KOPT-K1 (cell line): ENCODE results near the gene TCOF1.

ENCODE experiments used
- H3K27ac ChIP-seq: fragments of 200-600 bp; sonication (generic); 2 replicates; pipeline ENCODE4 v1.5.1; 2016; ENCODE audit warnings: antibody characterized with exemption, mild to moderate bottlenecking, low read depth, low read length; ENCODE audit not compliant: poor library complexity, severe bottlenecking
- H3K36me3 ChIP-seq: fragments of 200-600 bp; sonication (generic); 2 replicates; pipeline ENCODE4 v1.5.1; 2017; ENCODE audit warnings: antibody characterized with exemption, mild to moderate bottlenecking, low read length, moderate library complexity; ENCODE audit not compliant: insufficient read depth
- H3K9me3 ChIP-seq: fragments of 200-600 bp; sonication (generic); 2 replicates; pipeline ENCODE4 v1.5.1; 2017; ENCODE audit warnings: antibody characterized with exemption, low read length, mild to moderate bottlenecking; ENCODE audit not compliant: insufficient read depth, poor library complexity, severe bottlenecking

The TCOF1 gene

DNA sequence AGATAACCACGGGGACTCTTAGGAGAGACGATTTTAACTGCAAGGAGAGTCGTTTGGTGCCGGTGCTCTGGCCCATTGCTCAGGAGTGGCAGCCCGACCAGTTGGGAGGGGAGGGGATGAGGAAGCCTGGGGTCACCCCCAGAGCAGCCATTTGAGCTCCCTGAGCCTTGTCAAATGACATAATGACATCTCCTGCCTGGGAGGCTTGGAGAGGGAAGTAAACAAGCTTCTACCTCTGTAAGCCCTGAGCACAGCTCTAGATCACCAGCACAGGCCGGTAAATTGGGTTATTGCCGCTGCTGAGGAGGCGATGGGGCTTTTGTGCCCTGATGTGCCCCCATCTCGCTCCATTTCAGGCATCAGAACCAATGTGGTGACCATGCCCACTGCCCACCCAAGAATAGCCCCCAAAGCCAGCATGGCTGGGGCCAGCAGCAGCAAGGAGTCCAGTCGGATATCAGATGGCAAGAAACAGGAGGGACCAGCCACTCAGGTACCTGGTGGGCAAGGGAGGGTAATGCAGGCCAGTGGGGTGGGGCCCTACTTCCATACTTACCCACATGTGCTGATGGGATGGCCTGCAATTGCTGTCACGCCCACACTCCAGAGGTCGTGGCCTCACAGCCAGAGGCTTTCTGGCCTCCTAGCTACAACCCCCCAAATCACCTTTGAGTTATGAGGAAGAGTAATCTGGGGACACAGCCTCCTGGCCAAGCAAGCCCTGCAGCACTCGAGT lies 32.2 kb downstream of the TCOF1 start:
- H3K27ac ChIP-seq, result no peak overlapping the region
- no peaks in the 10 kb centered on the region for H3K9me3 ChIP-seq
- H3K36me3 ChIP-seq, result peaks cover 100% of the 10 kb centered on the region

DNA sequence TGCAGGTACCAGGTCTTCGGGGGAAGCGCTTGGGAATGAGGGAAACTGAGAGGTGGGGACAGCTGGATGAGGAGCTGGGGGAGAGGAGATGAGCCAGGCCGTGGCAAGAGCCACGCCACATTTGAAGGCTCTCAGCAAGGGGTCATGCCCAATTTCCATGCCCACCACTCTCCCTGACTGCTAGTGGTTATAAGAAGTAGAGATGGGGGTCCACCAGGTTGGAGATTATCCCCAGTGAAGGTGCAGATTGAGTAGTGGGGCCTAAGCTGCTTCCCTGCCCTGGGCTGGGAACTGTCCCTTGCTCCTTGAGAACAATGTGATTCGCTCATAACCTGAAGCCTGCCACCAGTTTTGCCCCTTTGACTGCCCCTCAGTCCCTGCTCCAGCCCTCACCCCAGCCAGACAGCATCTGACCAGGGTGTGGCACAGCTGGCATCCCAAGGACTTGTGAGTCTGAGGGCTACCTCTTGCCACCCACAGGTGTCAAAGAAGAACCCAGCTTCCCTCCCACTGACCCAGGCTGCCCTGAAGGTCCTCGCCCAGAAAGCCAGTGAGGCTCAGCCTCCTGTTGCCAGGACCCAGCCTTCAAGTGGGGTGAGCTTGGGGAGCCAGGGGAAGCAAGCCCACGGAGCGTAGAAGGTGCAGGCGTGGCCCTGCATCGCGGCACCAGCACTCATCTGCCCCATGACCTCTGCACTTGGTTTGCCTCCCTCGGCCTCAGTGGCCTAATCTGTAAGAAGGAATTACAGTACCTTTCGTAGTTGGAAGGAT lies 33.8 kb downstream of the TCOF1 start:
- no peak overlapping the region for H3K27ac ChIP-seq
- peaks cover 100% of the 10 kb centered on the region for H3K36me3 ChIP-seq
- H3K9me3 ChIP-seq, result no peaks in the 10 kb centered on the region

DNA sequence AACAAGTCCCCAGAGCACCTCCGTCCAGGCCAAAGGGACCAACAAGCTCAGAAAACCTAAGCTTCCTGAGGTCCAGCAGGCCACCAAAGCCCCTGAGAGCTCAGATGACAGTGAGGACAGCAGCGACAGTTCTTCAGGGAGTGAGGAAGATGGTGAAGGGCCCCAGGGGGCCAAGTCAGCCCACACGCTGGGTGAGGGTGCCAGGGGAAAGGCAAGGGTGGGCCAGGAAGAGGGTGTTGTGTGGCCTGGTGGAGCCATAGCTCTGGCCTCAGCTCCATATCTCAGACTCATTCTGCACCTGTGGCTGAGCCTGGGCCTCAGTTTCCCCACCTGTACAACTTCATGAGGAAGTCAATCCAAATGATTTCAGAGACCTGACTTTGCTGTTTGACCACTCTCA lies 34.5 kb downstream of the TCOF1 start:
- H3K36me3 ChIP-seq, result peaks cover 100% of the 10 kb centered on the region
- no peaks in the 10 kb centered on the region for H3K9me3 ChIP-seq
- no peak overlapping the region for H3K27ac ChIP-seq

DNA sequence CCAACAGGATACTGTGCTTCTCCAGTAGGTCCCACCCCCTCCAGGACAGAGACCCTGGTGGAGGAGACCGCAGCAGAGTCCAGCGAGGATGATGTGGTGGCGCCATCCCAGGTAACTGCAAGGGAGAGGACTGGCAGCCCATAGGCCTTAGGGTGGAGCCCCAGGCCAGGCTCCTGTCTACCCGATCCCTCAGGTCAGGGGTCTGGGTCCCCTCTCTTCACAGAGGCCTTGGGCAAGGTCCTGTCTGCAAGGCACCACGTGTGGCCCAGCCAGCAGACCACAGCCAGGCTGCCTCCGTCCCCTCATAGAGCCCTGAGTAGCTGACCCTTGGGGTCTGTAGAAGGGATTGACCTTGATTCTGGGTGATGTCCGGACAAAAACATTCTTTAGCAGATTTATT lies 35.2 kb downstream of the TCOF1 start:
- H3K36me3 ChIP-seq, result peaks cover 100% of the 10 kb centered on the region

DNA sequence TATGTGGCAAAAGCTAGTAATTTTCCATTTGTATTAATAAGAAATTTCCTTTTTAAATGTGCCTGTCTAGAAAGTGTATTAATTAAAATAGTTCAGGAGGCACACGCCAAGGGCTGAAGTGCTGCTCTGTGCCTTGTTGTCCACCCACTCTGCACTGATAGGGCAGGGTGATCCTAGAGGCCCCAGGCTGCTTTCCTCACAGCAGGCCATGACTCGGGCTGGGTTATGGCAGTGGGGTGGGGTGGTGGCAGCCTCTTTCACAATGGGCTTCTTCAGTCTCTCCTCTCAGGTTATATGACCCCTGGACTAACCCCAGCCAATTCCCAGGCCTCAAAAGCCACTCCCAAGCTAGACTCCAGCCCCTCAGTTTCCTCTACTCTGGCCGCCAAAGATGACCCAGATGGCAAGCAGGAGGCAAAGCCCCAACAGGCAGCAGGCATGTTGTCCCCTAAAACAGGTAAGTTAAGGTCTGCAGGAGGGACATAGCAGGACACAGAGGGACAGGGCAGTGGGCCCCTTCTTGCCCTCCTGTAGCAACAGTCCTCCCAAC lies 35.7 kb downstream of the TCOF1 start:
- Histone ChIP-seq H3K27ac (no peak overlapping the region), H3K9me3 (no peaks in the 10 kb centered on the region), H3K36me3 (peaks cover 100% of the 10 kb centered on the region)

More for the DNA sequence above, 35.2 kb downstream of the TCOF1 start:
- H3K9me3 ChIP-seq, result no peaks in the 10 kb centered on the region
- no peak overlapping the region for H3K27ac ChIP-seq

DNA sequence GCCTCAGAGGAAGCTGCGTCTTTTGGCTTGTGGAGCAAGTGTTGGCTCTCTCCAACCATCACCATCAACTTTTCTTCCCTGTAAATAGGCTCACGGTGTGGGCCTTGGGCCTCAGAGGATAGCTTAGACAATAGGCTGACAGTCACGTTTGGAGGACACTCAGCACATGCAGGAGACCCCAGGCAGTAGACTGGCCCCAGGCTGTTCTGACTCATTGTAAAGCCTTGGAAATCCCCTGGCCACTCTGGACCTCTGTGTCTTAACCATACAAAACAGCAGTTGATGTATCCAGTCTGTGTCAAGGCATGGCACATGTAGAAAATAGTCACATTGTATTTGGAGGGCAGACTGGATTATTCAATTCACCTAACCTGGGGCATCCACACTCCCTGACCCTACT lies 36.6 kb downstream of the TCOF1 start:
- no peaks in the 10 kb centered on the region for H3K9me3 ChIP-seq
- H3K36me3 ChIP-seq, result peaks cover 100% of the 10 kb centered on the region
- no peak overlapping the region for H3K27ac ChIP-seq

DNA sequence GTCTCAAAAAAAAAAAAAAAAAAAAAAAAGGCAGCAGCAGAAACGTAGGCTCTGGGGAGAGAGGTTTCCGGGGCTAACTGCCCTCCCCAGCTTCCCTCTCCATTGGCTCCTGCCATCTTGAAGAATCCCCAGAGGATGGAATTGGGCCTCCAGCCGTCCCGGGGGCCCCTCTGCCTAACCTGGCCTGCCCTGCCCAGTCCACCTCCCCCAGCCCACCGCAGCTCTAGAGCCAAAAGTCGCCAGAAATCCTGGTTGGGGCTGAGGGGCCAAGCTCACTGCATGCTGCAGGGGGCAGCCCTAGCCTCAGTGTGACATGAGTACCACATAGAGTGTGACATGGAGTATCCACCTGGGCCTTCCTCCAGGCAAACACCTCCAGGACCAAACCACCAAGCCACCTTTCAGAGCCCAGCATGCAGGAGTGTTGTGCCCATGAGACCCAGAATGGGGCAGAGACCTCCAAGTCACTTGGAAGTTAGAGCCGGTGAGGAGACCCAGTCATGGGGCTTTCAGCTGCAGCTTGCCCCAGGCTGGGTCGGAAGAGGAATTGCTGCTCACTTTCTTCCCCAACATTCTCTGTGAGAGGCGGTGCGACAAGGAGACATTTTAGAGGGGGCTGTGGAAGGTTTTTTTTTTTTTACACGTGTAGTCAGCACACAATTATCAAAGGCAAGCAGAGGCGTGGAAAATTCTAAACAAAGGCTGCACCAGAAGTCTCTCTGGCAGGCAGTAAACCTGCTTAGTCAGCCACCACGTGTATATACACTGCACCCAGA lies 37.6 kb downstream of the TCOF1 start:
- peaks cover 100% of the 10 kb centered on the region for H3K36me3 ChIP-seq
- no peaks in the 10 kb centered on the region for H3K9me3 ChIP-seq
- H3K27ac ChIP-seq, result no peak overlapping the region

DNA sequence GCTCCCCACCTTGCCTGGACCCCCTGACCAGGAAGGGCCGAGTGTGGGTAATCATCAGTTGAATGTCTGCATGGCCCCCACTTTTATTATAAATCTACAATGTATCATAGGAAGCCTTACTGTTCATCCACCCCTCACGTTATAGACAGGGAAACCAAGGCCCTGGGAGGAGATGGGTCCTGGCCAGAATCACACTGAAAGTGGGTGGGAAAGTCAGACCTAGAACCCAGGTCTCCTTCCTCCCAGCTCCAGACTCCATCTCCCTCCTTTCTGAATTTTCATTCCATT lies 38.1 kb downstream of the TCOF1 start:
- no peaks in the 10 kb centered on the region for H3K9me3 ChIP-seq
- H3K27ac ChIP-seq, result no peak overlapping the region
- H3K36me3 ChIP-seq, result peaks cover 100% of the 10 kb centered on the region

DNA sequence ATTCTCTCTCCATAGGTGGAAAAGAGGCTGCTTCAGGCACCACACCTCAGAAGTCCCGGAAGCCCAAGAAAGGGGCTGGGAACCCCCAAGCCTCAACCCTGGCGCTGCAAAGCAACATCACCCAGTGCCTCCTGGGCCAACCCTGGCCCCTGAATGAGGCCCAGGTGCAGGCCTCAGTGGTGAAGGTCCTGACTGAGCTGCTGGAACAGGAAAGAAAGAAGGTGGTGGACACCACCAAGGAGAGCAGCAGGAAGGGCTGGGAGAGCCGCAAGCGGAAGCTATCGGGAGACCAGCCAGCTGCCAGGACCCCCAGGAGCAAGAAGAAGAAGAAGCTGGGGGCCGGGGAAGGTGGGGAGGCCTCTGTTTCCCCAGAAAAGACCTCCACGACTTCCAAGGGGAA lies 38.8 kb downstream of the TCOF1 start:
- peaks cover 100% of the 10 kb centered on the region for H3K36me3 ChIP-seq
- H3K9me3 ChIP-seq, result no peaks in the 10 kb centered on the region
- H3K27ac ChIP-seq, result no peak overlapping the region

DNA sequence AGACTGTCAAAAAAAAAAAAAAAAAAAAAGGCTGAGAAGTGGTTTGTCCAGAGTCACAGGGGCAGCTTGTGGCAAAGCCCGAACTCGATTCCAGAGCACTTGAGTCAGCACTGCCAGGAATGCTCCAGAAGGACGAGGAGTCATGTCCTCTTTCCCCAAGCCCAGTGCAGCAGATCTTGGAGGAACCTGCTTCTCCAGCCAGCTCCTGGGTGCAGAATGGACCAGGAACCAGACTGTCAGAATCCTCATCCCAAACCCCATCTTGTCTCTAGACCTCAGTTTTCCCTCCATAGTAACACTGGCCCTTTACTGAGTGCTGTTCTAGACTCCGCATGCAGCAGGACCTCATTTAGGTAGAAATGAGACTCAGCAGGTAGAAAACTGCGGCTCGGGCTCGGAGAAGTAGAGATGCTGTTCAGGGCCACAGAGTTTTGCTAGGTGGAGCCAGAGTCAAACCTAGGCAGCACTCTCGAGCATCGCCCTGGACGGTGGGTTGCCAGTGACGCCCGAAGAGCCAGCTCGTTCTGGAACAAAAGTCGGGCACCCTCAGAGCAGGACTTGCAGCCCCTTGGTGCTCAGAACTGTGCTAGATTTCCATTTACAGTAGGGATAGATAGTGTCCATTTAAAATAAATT lies 39.8 kb downstream of the TCOF1 start:
- Histone ChIP-seq H3K9me3 (no peaks in the 10 kb centered on the region), H3K27ac (no peak overlapping the region), H3K36me3 (peaks cover 100% of the 10 kb centered on the region)

DNA sequence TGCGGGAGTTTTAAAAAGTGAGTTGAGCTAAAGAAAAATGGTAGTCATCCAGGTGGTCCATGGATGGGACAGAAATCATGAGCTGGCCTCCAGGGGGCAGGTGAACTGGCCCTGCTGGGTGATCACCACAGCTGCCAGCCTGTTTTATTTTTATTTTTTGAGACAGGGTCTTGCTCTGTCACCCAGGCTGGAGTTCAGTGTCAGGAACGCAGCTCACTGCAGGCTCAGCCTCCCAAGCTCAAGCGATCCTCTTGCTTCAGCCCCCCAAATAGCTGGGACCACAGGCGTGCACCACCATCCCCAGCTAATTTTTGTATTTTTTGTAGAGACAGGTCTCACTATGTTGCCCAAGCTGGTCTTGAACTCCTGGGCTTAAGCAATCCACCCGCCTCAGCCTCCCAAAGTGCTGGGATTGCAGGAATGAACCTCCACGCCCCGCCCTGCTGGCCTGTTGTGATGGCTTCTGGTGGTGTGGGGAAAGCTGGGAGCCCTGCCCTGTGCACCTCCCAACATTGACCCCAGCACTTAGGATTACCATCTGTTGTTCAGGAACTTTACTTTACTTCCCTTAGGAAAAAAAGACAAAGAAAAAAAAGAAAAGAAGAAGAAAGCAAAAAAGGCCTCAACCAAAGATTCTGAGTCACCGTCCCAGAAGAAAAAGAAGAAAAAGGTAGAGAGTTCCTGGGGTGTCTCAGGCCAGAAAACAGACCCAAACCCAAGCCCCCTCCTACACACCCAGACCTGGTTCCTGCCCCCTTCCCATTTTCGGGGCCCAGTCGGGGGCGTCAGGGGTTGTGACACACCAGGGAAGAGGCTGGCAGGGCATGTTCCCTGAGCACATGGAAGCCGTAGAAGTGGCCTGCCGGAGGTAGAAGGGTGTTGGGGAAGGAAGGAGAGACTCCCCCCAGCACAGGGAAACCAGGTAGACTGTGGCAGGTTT lies 40.6 kb downstream of the TCOF1 start:
- no peak overlapping the region for H3K27ac ChIP-seq
- H3K9me3 ChIP-seq, result no peaks in the 10 kb centered on the region
- peaks cover 100% of the 10 kb centered on the region for H3K36me3 ChIP-seq

DNA sequence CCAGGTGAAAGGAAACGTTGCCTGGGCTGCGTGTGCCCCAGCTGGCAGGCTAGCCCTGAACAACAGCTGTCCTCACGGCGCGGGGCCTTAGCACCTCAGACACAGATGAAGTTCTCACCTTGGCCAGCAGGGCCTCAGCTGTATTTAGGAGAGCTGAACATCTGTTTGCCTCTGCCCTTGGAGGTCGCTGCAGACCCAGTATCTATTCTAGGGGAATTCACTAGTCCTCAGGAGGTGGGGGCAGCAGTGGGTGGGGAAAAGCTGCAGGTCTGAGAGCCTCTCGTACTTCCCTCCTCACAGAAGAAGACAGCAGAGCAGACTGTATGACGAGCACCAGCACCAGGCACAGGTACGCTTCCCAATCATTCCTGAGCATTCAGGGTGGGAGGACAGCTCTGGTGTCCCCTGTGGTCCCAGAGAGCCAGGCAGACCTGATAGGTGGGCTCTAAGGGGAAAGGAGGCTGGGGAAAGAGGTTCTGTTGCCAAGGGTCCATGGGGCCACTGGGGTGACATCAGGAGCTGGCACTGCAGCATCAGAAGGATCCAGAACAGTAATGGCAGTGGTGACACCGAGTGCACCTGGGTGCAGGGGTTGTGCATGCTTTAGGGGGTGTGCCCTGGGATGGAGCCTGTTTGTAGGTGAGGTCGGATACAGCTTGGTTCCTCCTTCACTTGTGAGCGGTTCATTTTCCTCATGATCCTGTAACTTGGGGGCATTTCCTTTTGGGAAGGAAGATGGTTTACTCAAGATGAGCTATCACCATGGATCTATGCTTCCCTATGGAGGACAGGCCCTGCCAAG lies 41.4 kb downstream of the TCOF1 start:
- H3K36me3 ChIP-seq, result peaks cover 93% of the 10 kb centered on the region

DNA sequence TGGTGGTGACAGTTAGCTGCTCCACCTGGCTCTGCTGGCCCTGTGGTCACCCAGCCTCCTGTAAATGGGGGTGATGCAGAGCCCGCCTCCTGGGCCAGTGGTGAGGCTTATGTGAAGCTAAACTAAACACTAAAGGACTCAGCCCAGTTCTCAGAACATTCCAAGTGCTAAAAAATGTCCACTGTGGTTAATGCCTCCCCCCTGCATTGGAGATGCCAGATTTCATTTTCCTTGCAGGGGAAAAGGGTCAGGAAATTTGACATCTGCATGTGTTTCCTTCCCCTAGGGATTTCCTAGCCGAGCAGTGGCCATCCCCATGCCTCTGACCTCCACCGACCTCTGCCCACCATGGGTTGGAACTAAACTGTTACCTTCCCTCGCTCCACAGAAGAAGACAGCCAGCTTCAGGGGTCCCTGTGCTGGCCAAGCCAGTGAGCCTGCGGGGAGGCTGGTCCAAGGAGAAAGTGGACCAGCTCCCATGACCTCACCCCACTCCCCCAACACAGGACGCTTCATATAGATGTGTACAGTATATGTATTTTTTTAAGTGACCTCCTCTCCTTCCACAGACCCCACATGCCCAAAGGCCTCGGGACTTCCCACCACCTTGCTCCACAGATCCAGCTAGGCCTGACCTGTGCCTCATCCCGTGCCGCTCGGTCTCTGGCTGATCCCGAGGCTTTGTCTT lies 42.2 kb downstream of the TCOF1 start:
- no peaks in the 10 kb centered on the region for H3K9me3 ChIP-seq
- peaks cover 86% of the 10 kb centered on the region for H3K36me3 ChIP-seq
- no peak overlapping the region for H3K27ac ChIP-seq

More for the DNA sequence above, 41.4 kb downstream of the TCOF1 start:
- Histone ChIP-seq H3K27ac (no peak overlapping the region), H3K9me3 (no peaks in the 10 kb centered on the region)
